A549 (cell line): ENCODE results near the gene COBL. TPM values are rescaled to one million over a fixed set of nuclear protein-coding genes. Genes with fewer than 3 reads are reported as not detected.
A peak's percentile ranks its signal among the peaks of the same experiment; 100 is the strongest.

Source experiments
- ATAC-seq, 2 experiments: fragments of 200-7000 bp in 1 of 2; fragments of >200 bp in 1 of 2; cut with Nextera tagmentation in 1 of 2; cut with Tn5 transposase in 1 of 2; 3 replicates each; pipeline versions ENCODE4 v1.8.0 to v1.9.1; 2018 to 2020; ENCODE audit warnings: mild to moderate bottlenecking in 1 of 2, moderate library complexity in 1 of 2
- CTCF ChIA-PET: fragments of 300-600 bp; sonication (Branson Sonifier 250); formaldehyde crosslinking; extraction: SDS; loops from one replicate; lab custom pipeline; 2021; ENCODE audit warnings: antibody characterized with exemption, inconsistent platforms; lab: Yijun Ruan, JAX
- POLR2A ChIA-PET: fragments of 350-600 bp; formaldehyde crosslinking; extraction: SDS; loops from one replicate; lab custom pipeline; 2021; ENCODE audit warnings: antibody characterized with exemption, inconsistent platforms; lab: Yijun Ruan, JAX
- DNase-seq, 2 experiments: peaks; one replicate each; pipeline versions ENCODE4 v3.0.0 to v3.0.0-alpha.2; 2011 to 2016; ENCODE audit warnings: low read depth in 1 of 2, low spot score in 1 of 2
- FAIRE-seq: peaks from 2 replicates; lab custom pipeline; 2011; peaks lifted over from hg19 to GRCh38; lab: Jason Lieb, UNC
- H3K27ac ChIP-seq, 2 experiments: fragments of >200 bp; sonication (Bioruptor Twin); formaldehyde crosslinking; 3 replicates each; pipeline ENCODE4 v1.5.1; 2016 to 2017
- H3K4me1 ChIP-seq: fragments of >200 bp; sonication (Bioruptor Twin); formaldehyde crosslinking; 3 replicates; pipeline ENCODE4 v1.6.1; 2016
- H3K4me2 ChIP-seq: fragments of >200 bp; sonication (Bioruptor Twin); formaldehyde crosslinking; 3 replicates; pipeline ENCODE4 v1.6.1; 2016
- H3K4me3 ChIP-seq: fragments of >200 bp; sonication (Bioruptor Twin); formaldehyde crosslinking; 3 replicates; pipeline ENCODE4 v1.5.1; 2016
- H3K9me3 ChIP-seq: fragments of >200 bp; sonication (Bioruptor Twin); formaldehyde crosslinking; 3 replicates; pipeline ENCODE4 v1.6.1; 2016
- CHD2 ChIP-seq: fragments of 150-350 bp; IDR thresholded peaks from 2 replicates; pipeline ENCODE4 v1.6.1; 2014; ENCODE audit warnings: low read length; ENCODE audit not compliant: partially characterized antibody
- CTCF ChIP-seq: fragments of >200 bp; sonication (Bioruptor Twin); formaldehyde crosslinking; IDR thresholded peaks from 3 replicates; pipeline ENCODE4 v1.5.1; 2016
- E2F6 ChIP-seq: IDR thresholded peaks from 2 replicates; pipeline ENCODE4 v1.6.1; 2012; ENCODE audit warnings: low read depth, borderline replicate concordance
- ESRRA ChIP-seq: fragments of 150-350 bp; IDR thresholded peaks from 2 replicates; pipeline ENCODE4 v1.6.1; 2014; ENCODE audit warnings: mild to moderate bottlenecking, low read length, borderline replicate concordance
- HDAC2 ChIP-seq: fragments of 200-600 bp; sonication (generic); IDR thresholded peaks from 2 replicates; pipeline ENCODE4 v1.6.1; 2016
- HMGXB4 ChIP-seq: fragments of 250-450 bp; sonication (Bioruptor Pico); IDR thresholded peaks from 2 replicates; pipeline ENCODE4 v1.5.0; 2021; ENCODE audit warnings: mild to moderate bottlenecking, moderate library complexity, borderline replicate concordance
- KDM1A ChIP-seq: fragments of 200-600 bp; sonication (generic); IDR thresholded peaks from 2 replicates; pipeline ENCODE4 v1.6.1; 2016; ENCODE audit warnings: low read depth, mild to moderate bottlenecking
- MAZ ChIP-seq: fragments of 150-350 bp; IDR thresholded peaks from 2 replicates; pipeline ENCODE4 v1.6.1; 2014; ENCODE audit warnings: antibody characterized with exemption, low read depth, low read length, borderline replicate concordance
- MYC ChIP-seq: IDR thresholded peaks from 2 replicates; pipeline ENCODE4 v1.6.1; 2012; ENCODE audit warnings: mild to moderate bottlenecking, inconsistent platforms, low read length, improper control_type of control experiment, borderline replicate concordance
- NPAS2 ChIP-seq: fragments of 250-450 bp; sonication (Bioruptor Pico); IDR thresholded peaks from 2 replicates; pipeline ENCODE4 v1.8.0; 2022; ENCODE audit warnings: mild to moderate bottlenecking, moderate library complexity, borderline replicate concordance
- NR3C1 ChIP-seq: fragments of >200 bp; sonication (Bioruptor Twin); formaldehyde crosslinking; IDR thresholded peaks from 3 replicates; pipeline ENCODE4 v1.6.1; 2017
- PBX3 ChIP-seq: IDR thresholded peaks from 2 replicates; pipeline ENCODE4 v1.6.1; 2012
- PHF8 ChIP-seq: fragments of 200-600 bp; sonication (generic); IDR thresholded peaks from 2 replicates; pipeline ENCODE4 v1.6.1; 2016; ENCODE audit warnings: low read depth, mild to moderate bottlenecking, antibody characterized with exemption, moderate library complexity, borderline replicate concordance
- RARB ChIP-seq: fragments of 250-450 bp; sonication (Bioruptor Pico); IDR thresholded peaks from 2 replicates; pipeline ENCODE4 v1.8.0; 2021; ENCODE audit warnings: mild to moderate bottlenecking, moderate library complexity
- SMC3 ChIP-seq: fragments of >200 bp; sonication (Bioruptor Twin); formaldehyde crosslinking; IDR thresholded peaks from 3 replicates; pipeline ENCODE4 v1.6.1; 2018; ENCODE audit warnings: inconsistent platforms
- SREBF2 ChIP-seq: fragments of 450-650 bp; IDR thresholded peaks from 2 replicates; pipeline ENCODE4 v1.6.1; 2014; ENCODE audit warnings: mild to moderate bottlenecking, moderate library complexity
- TFCP2L1 ChIP-seq: fragments of 250-450 bp; sonication (Bioruptor Pico); IDR thresholded peaks from 2 replicates; pipeline ENCODE4 v1.5.0; 2021; ENCODE audit warnings: mild to moderate bottlenecking
- USF2 ChIP-seq: fragments of 450-650 bp; IDR thresholded peaks from 2 replicates; pipeline ENCODE4 v1.6.1; 2014; ENCODE audit warnings: antibody characterized with exemption
- ZFP36 ChIP-seq: fragments of 450-650 bp; IDR thresholded peaks from 2 replicates; pipeline ENCODE4 v1.6.1; 2014; ENCODE audit warnings: borderline replicate concordance; ENCODE audit not compliant: partially characterized antibody
- WGBS: methylation state at CpG from one replicate; pipeline ENCODE4 v1.1.6; 2017; ENCODE audit errors: missing lambda C conversion rate; 5-methylcytosine and 5-hydroxymethylcytosine counted together
- polyA plus RNA-seq, 4 experiments: library from polyadenylated mRNA; depleted of rRNA in 3 of 4; stranded (reverse); fragments of >200 nt; fragmentation: RNase III in 1 of 4; extraction: RNeasy Plus Mini Kit Qiagen cat#74134 plus additional on column Dnase treatment in 1 of 4; gene quantifications; 2 replicates in 3 of 4; 3 replicates in 1 of 4; pipeline ENCODE4 v1.2.3, GENCODE V29; 2011 to 2017

The COBL gene
- polyA plus RNA-seq, 2 of the 4 experiments (the other 2 are of a cell fraction): 1.5 to 7.4 TPM

GRCh38 chr7:51126324-51126723, 190.3 kb downstream of the COBL start:
- CTCF ChIA-PET: interaction anchor here (1.1 kb wide), 1 partner anchor 15 kb away, joined by 4 read pairs; no protein-coding TSS in a partner anchor

GRCh38 chr7:51124321-51124720, 192.3 kb downstream of the COBL start:
- peak overlapping the region; percentile 46; the same call in 2 of the 3 replicates for H3K4me2 ChIP-seq
- TF ChIP-seq MAZ: no peak
- TF ChIP-seq ESRRA: no peak
- TF ChIP-seq NPAS2 (CRISPR knock-in tag): no peak
- TF ChIP-seq SMC3: no peak
- no peak for TF ChIP-seq PBX3
- TF ChIP-seq KDM1A: no peak
- ChIA-PET CTCF (interaction anchor here (0.7 kb wide), 1 partner anchor 17 kb away, joined by 3 read pairs; no protein-coding TSS in a partner anchor), POLR2A (no interaction called here)
- ATAC-seq: no peak
- H3K9me3 ChIP-seq: no peaks in the 10 kb centered on the region
- no peak for FAIRE-seq
- 71% methylated on average over 4 of the region's 4 CpGs for WGBS
- H3K27ac ChIP-seq: peak overlapping the region in 1 of 2 experiments; percentile 58; a peak in 3 of 6 replicates
- H3K4me1 ChIP-seq: peaks cover 16% of the 10 kb centered on the region
- H3K4me3 ChIP-seq: no peak overlapping the region
- no peak for DNase-seq

More at GRCh38 chr7:51126324-51126723, 190.3 kb downstream of the COBL start:
- H3K4me3 ChIP-seq: no peak overlapping the region
- H3K27ac ChIP-seq: no peak overlapping the region
- ATAC-seq: no peak
- no peak overlapping the region for H3K4me2 ChIP-seq
- peaks cover 16% of the 10 kb centered on the region for H3K4me1 ChIP-seq
- POLR2A ChIA-PET: no interaction called here
- TF ChIP-seq USF2 (no peak), CTCF (no peak), SMC3 (no peak), HDAC2 (no peak), SREBF2 (no peak), TFCP2L1 (CRISPR knock-in tag) (no peak), E2F6 (no peak), NR3C1 (no peak), PHF8 (no peak), RARB (no peak), MYC (no peak), CHD2 (no peak), HMGXB4 (no peak), ZFP36 (no peak)
- DNase-seq: no peak
- H3K9me3 ChIP-seq: no peaks in the 10 kb centered on the region
- FAIRE-seq: no peak
- 69% methylated on average over 5 of the region's 5 CpGs for WGBS
